Activated naive CD8-positive, alpha-beta T cell (primary cell): ENCODE data around the gene HUWE1.
A peak's percentile ranks its signal among the peaks of the same experiment; 100 is the strongest.
"Not testable (repeated sequence)": the region's sequence is repeated elsewhere in the genome, so short reads cannot be mapped to it uniquely, and the experiment has no call there.

Experiments used
- H3K27ac Mint-ChIP-seq: one replicate; pipeline ENCODE4 v1.8.0; 2021; ENCODE audit warnings: mixed read lengths
- H3K27me3 Mint-ChIP-seq: one replicate; pipeline ENCODE4 v1.8.0; 2021; ENCODE audit warnings: mixed read lengths
- H3K36me3 Mint-ChIP-seq: one replicate; pipeline ENCODE4 v1.8.0; 2021; ENCODE audit warnings: mixed read lengths
- H3K4me1 Mint-ChIP-seq: one replicate; pipeline ENCODE4 v1.8.0; 2021; ENCODE audit warnings: low read depth, mixed read lengths
- H3K4me3 Mint-ChIP-seq: one replicate; pipeline ENCODE4 v1.8.0; 2021; ENCODE audit warnings: mild to moderate bottlenecking, mixed read lengths
- H3K9me3 Mint-ChIP-seq: one replicate; pipeline ENCODE4 v1.8.0; 2021; ENCODE audit warnings: low read depth, mixed read lengths

HUWE1 gene

GRCh38 chrX:53550756-53551463 is 135.6 kb downstream of the HUWE1 start:
- no peak overlapping the region for H3K4me3 Mint-ChIP-seq
- no peak overlapping the region for H3K27ac Mint-ChIP-seq
- no peaks in the 10 kb centered on the region for H3K9me3 Mint-ChIP-seq
- no peaks in the 10 kb centered on the region for H3K27me3 Mint-ChIP-seq
- H3K36me3 Mint-ChIP-seq = peaks cover 2% of the 10 kb centered on the region
- no peaks in the 10 kb centered on the region for H3K4me1 Mint-ChIP-seq

DNA sequence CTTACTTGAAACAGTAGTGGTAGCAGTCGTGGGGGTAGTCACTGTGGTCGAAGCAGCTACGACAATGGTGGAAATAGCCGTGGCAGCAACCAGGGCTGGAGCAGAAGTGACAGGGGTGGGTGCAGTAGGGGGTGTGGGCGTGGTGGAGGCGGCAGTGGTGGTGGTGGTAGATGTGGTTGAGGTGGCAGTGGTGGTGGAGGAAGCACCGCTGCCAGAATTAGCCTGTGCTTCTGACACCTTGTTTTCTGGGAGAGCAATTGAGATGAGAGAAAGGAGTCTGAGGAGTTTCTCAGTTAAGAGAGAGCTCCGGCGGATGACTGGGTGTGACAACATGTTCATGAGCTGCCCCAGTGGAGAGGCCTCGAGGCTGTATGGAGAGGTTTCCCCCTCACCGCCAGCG is 138.9 kb downstream of the HUWE1 start:
- Mint-ChIP-seq H3K9me3 (no peaks in the 10 kb centered on the region), H3K4me1 (no peaks in the 10 kb centered on the region), H3K4me3 (no peak overlapping the region), H3K27me3 (no peaks in the 10 kb centered on the region), H3K27ac (peak overlapping the region; percentile 46), H3K36me3 (peaks cover 2% of the 10 kb centered on the region)

DNA sequence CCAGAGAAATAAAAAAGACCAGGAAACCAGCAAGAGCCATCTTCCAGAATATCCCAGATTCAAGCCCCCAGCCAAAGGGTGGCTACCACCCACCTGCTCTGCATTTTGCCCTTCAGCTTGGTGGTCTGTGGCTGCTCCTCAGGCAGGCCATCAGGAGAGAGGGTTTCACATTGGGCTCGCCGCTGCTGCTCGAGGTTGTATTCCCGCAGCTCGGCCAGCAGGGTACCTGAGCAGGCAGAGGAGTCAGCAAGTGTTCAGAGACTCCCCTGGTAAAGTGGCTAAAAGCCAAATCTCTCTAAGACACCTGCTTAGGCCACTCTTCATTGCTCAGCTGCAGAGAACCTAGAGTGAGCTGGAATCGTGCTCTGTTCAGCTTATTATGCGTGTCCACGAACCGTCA is 141.6 kb downstream of the HUWE1 start:
- Mint-ChIP-seq H3K4me3 (no peak overlapping the region), H3K27me3 (no peaks in the 10 kb centered on the region), H3K36me3 (peaks cover 4% of the 10 kb centered on the region), H3K4me1 (no peaks in the 10 kb centered on the region), H3K27ac (no peak overlapping the region), H3K9me3 (no peaks in the 10 kb centered on the region)

DNA sequence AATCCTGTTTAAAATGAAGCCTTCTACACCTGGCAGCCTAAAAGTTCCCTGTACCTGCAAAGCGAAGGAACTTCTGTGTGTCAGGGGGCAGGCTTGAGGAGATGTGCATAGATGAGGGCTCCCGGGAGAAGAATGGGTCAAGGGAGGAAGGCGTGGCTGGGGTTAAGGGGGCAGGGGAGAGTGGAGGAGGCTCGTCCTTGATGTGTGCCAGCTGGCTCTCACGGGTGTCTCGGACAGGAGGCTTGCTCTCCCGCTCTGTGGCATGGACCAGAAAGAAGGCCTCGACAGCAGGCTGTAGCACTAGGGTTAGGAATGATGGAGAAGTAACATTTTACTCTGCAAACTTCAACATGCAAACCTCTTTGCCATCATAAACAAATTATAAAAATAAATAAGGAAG is 147.7 kb downstream of the HUWE1 start:
- Mint-ChIP-seq H3K4me3 (no peak overlapping the region), H3K9me3 (no peaks in the 10 kb centered on the region), H3K36me3 (peaks cover 2% of the 10 kb centered on the region), H3K27ac (peak overlapping the region; percentile 58), H3K27me3 (no peaks in the 10 kb centered on the region), H3K4me1 (no peaks in the 10 kb centered on the region)

DNA sequence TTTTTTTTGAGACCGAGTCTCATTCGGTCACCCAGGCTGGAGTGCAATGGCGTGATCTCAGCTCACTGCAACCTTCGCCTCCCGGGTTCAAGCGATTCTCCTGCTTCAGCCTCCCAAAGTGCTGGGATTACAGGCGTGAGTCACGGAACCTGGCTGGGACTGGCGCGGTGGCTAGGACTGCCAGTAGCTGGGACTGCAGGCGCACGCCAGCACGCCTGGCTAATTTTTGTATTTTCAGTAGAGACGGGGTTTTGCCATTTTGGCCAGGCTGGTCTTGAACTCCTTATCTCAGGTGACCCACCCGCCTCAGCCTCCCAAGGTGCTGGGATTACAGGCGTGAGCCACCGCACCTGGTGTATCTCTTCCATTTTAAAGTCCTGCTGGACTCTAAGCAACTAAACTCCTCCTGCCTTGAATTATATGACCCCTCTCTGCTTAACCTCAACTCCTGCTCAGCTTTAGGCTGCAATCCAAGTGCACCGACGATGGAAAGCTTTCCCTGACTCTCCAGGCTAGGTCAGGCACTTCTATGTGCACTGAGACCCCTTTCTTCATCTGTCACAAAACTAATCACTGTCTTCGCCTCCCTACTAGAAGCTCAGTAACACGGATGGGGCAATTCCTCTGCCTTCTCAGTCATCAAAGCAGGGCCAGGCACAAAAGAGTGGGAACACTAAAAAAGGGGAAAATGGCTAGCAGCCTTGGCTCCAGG is 155.1 kb downstream of the HUWE1 start:
- peak overlapping the region; percentile 41 for H3K27ac Mint-ChIP-seq
- not testable (repeated sequence) for H3K4me1 Mint-ChIP-seq

GRCh38 chrX:53526999-53527398 is 159.5 kb downstream of the HUWE1 start:
- no peaks in the 10 kb centered on the region for H3K9me3 Mint-ChIP-seq
- no peak overlapping the region for H3K27ac Mint-ChIP-seq
- no peak overlapping the region for H3K4me3 Mint-ChIP-seq
- no peaks in the 10 kb centered on the region for H3K4me1 Mint-ChIP-seq
- no peaks in the 10 kb centered on the region for H3K36me3 Mint-ChIP-seq
- no peaks in the 10 kb centered on the region for H3K27me3 Mint-ChIP-seq

More for the DNA sequence above, 155.1 kb downstream of the HUWE1 start:
- not testable (repeated sequence) for H3K4me3 Mint-ChIP-seq, H3K36me3 Mint-ChIP-seq, H3K27me3 Mint-ChIP-seq, H3K9me3 Mint-ChIP-seq

- Mint-ChIP-seq H3K9me3 (no peaks in the 10 kb centered on the region), H3K27ac (no peak overlapping the region), H3K36me3 (no peaks in the 10 kb centered on the region), H3K4me3 (no peak overlapping the region), H3K27me3 (no peaks in the 10 kb centered on the region), H3K4me1 (no peaks in the 10 kb centered on the region)
These were observed 175.2 kb downstream of the HUWE1 start for GRCh38 chrX:53511322-53511721.

GRCh38 chrX:53504035-53504434 is 182.5 kb downstream of the HUWE1 start:
- H3K36me3 Mint-ChIP-seq, H3K9me3 Mint-ChIP-seq, H3K27me3 Mint-ChIP-seq, H3K4me1 Mint-ChIP-seq, H3K27ac Mint-ChIP-seq, H3K4me3 Mint-ChIP-seq: not testable (repeated sequence)

GRCh38 chrX:53494436-53494835 is 192.1 kb downstream of the HUWE1 start:
- no peaks in the 10 kb centered on the region for H3K36me3 Mint-ChIP-seq
- H3K4me1 Mint-ChIP-seq = no peaks in the 10 kb centered on the region
- no peak overlapping the region for H3K4me3 Mint-ChIP-seq
- H3K27me3 Mint-ChIP-seq = no peaks in the 10 kb centered on the region
- no peak overlapping the region for H3K27ac Mint-ChIP-seq
- H3K9me3 Mint-ChIP-seq = no peaks in the 10 kb centered on the region

DNA sequence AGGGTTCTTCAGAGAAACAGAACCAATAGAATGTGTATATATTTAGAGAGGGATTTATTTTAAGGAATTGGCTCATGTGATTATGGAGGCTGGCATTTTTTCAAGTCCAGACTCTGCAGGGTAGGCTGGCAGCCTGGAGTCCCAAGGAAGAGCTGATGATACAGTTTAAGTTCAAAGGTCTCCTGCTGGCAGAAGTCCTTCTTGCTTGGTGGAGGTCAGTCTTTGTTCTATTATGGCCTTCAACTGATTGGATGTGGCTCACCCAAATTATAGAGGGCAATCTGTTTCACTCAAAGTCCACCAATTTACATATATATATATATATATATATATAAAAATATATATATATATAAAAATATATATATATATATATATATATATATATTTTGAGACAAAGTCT is 200.2 kb downstream of the HUWE1 start:
- Mint-ChIP-seq H3K4me3 (no peak overlapping the region), H3K27ac (no peak overlapping the region), H3K4me1 (no peaks in the 10 kb centered on the region), H3K9me3 (no peaks in the 10 kb centered on the region), H3K27me3 (no peaks in the 10 kb centered on the region), H3K36me3 (no peaks in the 10 kb centered on the region)

GRCh38 chrX:53483838-53484405 is 202.6 kb downstream of the HUWE1 start:
- no peak overlapping the region for H3K27ac Mint-ChIP-seq
- H3K4me3 Mint-ChIP-seq = no peak overlapping the region

GRCh38 chrX:53483416-53483815 is 203.1 kb downstream of the HUWE1 start:
- no peak overlapping the region for H3K27ac Mint-ChIP-seq
- H3K27me3 Mint-ChIP-seq = no peaks in the 10 kb centered on the region
- no peak overlapping the region for H3K4me3 Mint-ChIP-seq
- H3K9me3 Mint-ChIP-seq = no peaks in the 10 kb centered on the region
- no peaks in the 10 kb centered on the region for H3K4me1 Mint-ChIP-seq
- no peaks in the 10 kb centered on the region for H3K36me3 Mint-ChIP-seq

More at GRCh38 chrX:53483838-53484405, 202.6 kb downstream of the HUWE1 start:
- H3K4me1 Mint-ChIP-seq = no peaks in the 10 kb centered on the region
- H3K9me3 Mint-ChIP-seq = no peaks in the 10 kb centered on the region
- no peaks in the 10 kb centered on the region for H3K27me3 Mint-ChIP-seq
- no peaks in the 10 kb centered on the region for H3K36me3 Mint-ChIP-seq
